Endothelial cell of umbilical vein (primary cell): ENCODE data around the gene ARMH1. TPM values are rescaled to one million over a fixed set of nuclear protein-coding genes. Genes with fewer than 3 reads are reported as not detected.

Source experiments
- BruUV-seq: library from RNA; stranded (reverse); fragments of 400-500 nt; replicated peaks from 2 replicates; lab custom pipeline; 2021; lab: Mats Ljungman, UMichigan
- CTCF ChIA-PET: fragments of 300-600, 350-600 bp; sonication (Branson Sonifier 250); formaldehyde crosslinking; loops from one replicate; lab custom pipeline; 2021; ENCODE audit warnings: antibody characterized with exemption, inconsistent platforms; lab: Charles Lee
- POLR2A ChIA-PET: fragments of 300-600, 350-600 bp; sonication (Branson Sonifier 250); formaldehyde crosslinking; loops from one replicate; lab custom pipeline; 2021; ENCODE audit warnings: antibody characterized with exemption, inconsistent platforms; lab: Charles Lee
- DNase-seq: peaks from one replicate; pipeline ENCODE4 v3.0.0-alpha.2; 2011; ENCODE audit warnings: low read depth, low spot score
- FAIRE-seq: peaks from 2 replicates; lab custom pipeline; 2011; peaks lifted over from hg19 to GRCh38; lab: Jason Lieb, UNC
- H2AFZ ChIP-seq: 2 replicates; pipeline ENCODE4 v1.6.0; 2012; ENCODE audit warnings: low read depth, low read length, control low read depth, inconsistent platforms
- H3K27ac ChIP-seq: 2 replicates; pipeline ENCODE4 v1.5.1; 2011; ENCODE audit warnings: low read depth, mild to moderate bottlenecking, control low read depth, low read length, moderate library complexity; ENCODE audit not compliant: insufficient read depth
- H3K27me3 ChIP-seq, 2 experiments: 2 replicates each; pipeline versions ENCODE4 v1.6.0 to v1.6.1; 2011; ENCODE audit warnings: low read length in 2 of 2, mixed read lengths in 1 of 2; ENCODE audit not compliant: control insufficient read depth in 2 of 2, insufficient read depth in 2 of 2
- H3K36me3 ChIP-seq, 2 experiments: 2 replicates in 1 of 2; 3 replicates in 1 of 2; pipeline ENCODE4 v1.5.1; 2011; ENCODE audit warnings: low read length in 2 of 2, mild to moderate bottlenecking in 1 of 2, moderate library complexity in 1 of 2; ENCODE audit not compliant: control insufficient read depth in 2 of 2, insufficient read depth in 2 of 2; ENCODE audit errors: extremely low read depth in 1 of 2
- H3K4me1 ChIP-seq: 3 replicates; pipeline ENCODE4 v1.5.1; 2011; ENCODE audit warnings: mild to moderate bottlenecking, low read length; ENCODE audit not compliant: control insufficient read depth, insufficient read depth; ENCODE audit errors: extremely low read depth
- H3K4me2 ChIP-seq: 2 replicates; pipeline ENCODE4 v1.6.1; 2011; ENCODE audit warnings: low read length, control low read depth, mixed read lengths; ENCODE audit not compliant: insufficient read depth
- H3K4me3 ChIP-seq, 3 experiments: fragments of 200-600 bp in 1 of 3; sonication (generic), shearing (Covaris generic) in 1 of 3; replicated peaks in 1 of 3; 2 replicates each; pipeline ENCODE4 v1.5.1; 2011 to 2016; ENCODE audit warnings: control low read depth in 3 of 3, low read length in 3 of 3, mild to moderate bottlenecking in 2 of 3, inconsistent platforms in 1 of 3, low read depth in 1 of 3, moderate library complexity in 1 of 3; ENCODE audit not compliant: insufficient read depth in 1 of 3
- H3K79me2 ChIP-seq: 2 replicates; pipeline ENCODE4 v1.6.0; 2012; ENCODE audit warnings: low read length, inconsistent platforms; ENCODE audit not compliant: control insufficient read depth, insufficient read depth
- H3K9ac ChIP-seq: replicated peaks from 2 replicates; pipeline ENCODE3; 2011; ENCODE audit warnings: low read length, control low read depth; ENCODE audit not compliant: insufficient read depth; ENCODE audit errors: extremely low read depth
- H3K9me1 ChIP-seq: replicated peaks from 3 replicates; pipeline ENCODE4 v1.6.0; 2011; ENCODE audit warnings: mild to moderate bottlenecking, low read length; ENCODE audit not compliant: control insufficient read depth, insufficient read depth; ENCODE audit errors: extremely low read depth
- H3K9me3 ChIP-seq: replicated peaks from 2 replicates; pipeline ENCODE4 v1.5.1; 2012; ENCODE audit warnings: low read length, inconsistent platforms; ENCODE audit not compliant: control insufficient read depth, insufficient read depth
- H4K20me1 ChIP-seq: replicated peaks from 2 replicates; pipeline ENCODE3; 2011; ENCODE audit warnings: mild to moderate bottlenecking, low read length; ENCODE audit not compliant: control insufficient read depth, insufficient read depth; ENCODE audit errors: extremely low read depth
- EZH2 ChIP-seq: IDR thresholded peaks from 2 replicates; pipeline ENCODE4 v1.6.1; 2012; ENCODE audit warnings: borderline replicate concordance, low read depth, mild to moderate bottlenecking, moderate library complexity, low read length, inconsistent platforms; ENCODE audit not compliant: severe bottlenecking
- FOS ChIP-seq: IDR thresholded peaks from 2 replicates; pipeline ENCODE4 v1.6.1; 2011; ENCODE audit warnings: mild to moderate bottlenecking, low read length, moderate library complexity, borderline replicate concordance; ENCODE audit not compliant: insufficient read depth
- GATA2 ChIP-seq: IDR thresholded peaks from 2 replicates; pipeline ENCODE4 v1.7.0; 2011; ENCODE audit warnings: low read depth, mild to moderate bottlenecking, moderate library complexity, mixed read lengths, low read length; ENCODE audit not compliant: insufficient read length, insufficient read depth
- JUN ChIP-seq: IDR thresholded peaks from 2 replicates; pipeline ENCODE4 v1.6.1; 2011; ENCODE audit warnings: borderline replicate concordance, low read depth; ENCODE audit not compliant: insufficient read length, insufficient read depth
- MYC ChIP-seq: IDR thresholded peaks from one replicate; pipeline ENCODE4 v1.6.1; 2011; ENCODE audit warnings: mild to moderate bottlenecking, low read depth, low read length
- POLR2A ChIP-seq: IDR thresholded peaks from 2 replicates; pipeline ENCODE4 v1.6.1; 2012; ENCODE audit warnings: low read depth, mild to moderate bottlenecking, control low read depth, low read length
- POLR2AphosphoS5 ChIP-seq: IDR thresholded peaks from 2 replicates; pipeline ENCODE4 v1.6.1; 2012; ENCODE audit warnings: low read depth, mild to moderate bottlenecking, control low read depth, low read length, moderate library complexity; ENCODE audit not compliant: insufficient read depth
- dilution Hi-C: fragments of 300-500 bp; cut with MboI; formaldehyde crosslinking; loops from one replicate; pipeline ENCODE4 v1.15.0; 2019; ENCODE audit warnings: low sequenced_read_pairs; ENCODE audit not compliant: extremely low pct_ligation_motif_present
- intact Hi-C: fragments of 100-400 bp; cut with micrococcal nuclease; formaldehyde crosslinking; loops from one replicate; pipeline ENCODE4 v1.10.0; 2022
- polyA plus RNA-seq, 4 experiments: library from polyadenylated mRNA; depleted of rRNA in 3 of 4; stranded (reverse) in 3 of 4; unstranded in 1 of 4; fragments of >200 nt; gene quantifications; 2 replicates each; pipeline versions ENCODE4 v1.2.1 to v1.2.3, GENCODE V29; 2011 to 2012; ENCODE audit warnings: missing spikeins in 1 of 4
- total RNA-seq: library from RNA; stranded (reverse); gene quantifications from 2 replicates; pipeline ENCODE4 v1.2.3, GENCODE V29; 2021
- TF ChIP-seq, protein P1 (sequence below): IDR thresholded peaks from 2 replicates; pipeline ENCODE4 v1.6.1; 2011; ENCODE audit not compliant: insufficient read depth, insufficient read length
- TF ChIP-seq, protein P2 (sequence below), 2 donors: IDR thresholded peaks; 1 replicate in 1 of 2; 2 replicates in 1 of 2; pipeline ENCODE4 v1.5.1; 2011; ENCODE audit warnings: low read length in 2 of 2, mild to moderate bottlenecking in 2 of 2, moderate library complexity in 2 of 2, control low read depth in 1 of 2, inconsistent platforms in 1 of 2, low read depth in 1 of 2; ENCODE audit not compliant: insufficient read depth in 1 of 2; ENCODE audit errors: extremely low read depth in 1 of 2

The ARMH1 gene
- total and polyA plus RNA-seq, 2 donors (not counting 3 experiments of a cell fraction or from before 2014, with no cell fraction given) = 0.17 TPM; not detected in 1

DNA sequence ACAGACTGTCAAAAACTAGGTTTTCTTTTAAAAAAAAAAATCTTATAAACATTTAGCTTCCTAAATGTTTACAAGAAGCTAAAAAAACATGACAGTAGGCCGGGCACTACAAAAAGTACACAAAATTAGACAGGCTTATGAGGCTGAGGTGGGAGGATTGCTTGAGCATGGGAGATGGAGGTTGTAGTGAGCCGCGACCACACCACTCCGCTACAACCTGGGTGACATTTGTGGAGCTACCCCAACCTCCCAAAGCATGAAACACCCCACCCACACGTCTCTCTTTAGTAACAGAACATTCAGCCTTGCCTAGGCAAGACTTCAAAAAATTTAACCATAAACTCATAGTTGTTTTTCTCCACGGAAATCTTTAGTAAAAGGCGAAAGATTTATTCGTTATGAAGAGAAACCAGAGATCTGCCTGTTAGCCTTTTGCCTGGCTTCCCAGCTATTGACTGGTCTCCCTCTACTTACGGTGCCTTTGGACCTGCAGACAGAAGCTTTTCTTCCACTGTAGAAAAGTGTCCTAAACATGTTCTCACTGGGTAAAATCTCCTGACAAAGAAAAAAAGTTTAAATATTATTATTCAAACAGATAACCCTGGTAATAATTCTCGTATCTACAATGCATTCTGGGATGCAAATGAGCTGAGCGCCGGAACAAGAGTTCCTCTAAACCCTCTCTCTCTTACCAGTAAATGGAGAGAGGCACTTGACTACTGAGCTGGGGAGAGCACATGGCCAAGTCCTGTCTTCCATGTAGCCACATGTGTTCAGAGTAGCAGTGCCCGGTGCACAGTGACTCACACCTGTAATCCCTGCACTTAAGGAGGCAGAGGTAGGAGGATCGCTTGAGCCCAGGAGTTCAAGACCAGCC lies 47.2 kb downstream of the ARMH1 start:
- intact Hi-C loops = no loop called here
- BruUV-seq = TSS peak; percentile 100
- no peak for DNase-seq

DNA sequence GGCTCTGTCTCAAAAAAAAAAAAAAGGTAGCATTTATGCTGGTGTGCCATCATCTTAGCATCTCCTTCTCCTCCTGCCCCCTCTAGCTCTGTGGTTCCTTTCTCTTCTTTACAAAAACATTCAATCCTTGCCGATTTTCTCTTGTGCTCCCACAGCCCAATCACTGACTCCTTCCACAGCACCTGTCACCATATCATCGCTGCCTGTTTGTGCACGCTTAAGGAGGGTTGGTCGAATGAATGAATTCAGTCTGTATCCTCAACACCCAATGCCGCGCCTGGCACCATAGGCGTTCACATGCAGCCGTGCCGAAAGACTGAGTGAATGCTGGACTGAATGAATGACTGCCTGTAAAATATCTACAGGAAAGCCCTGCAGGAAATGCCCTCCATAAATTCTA lies 48.5 kb downstream of the ARMH1 start:
- intact Hi-C loops = no loop called here
- POLR2A ChIA-PET = no interaction called here

More for the DNA sequence above, 47.2 kb downstream of the ARMH1 start:
- Histone ChIP-seq H3K4me1 (no peaks in the 10 kb centered on the region), H3K4me3 (no peak overlapping the region), H3K9ac (no peak overlapping the region), H2AFZ (no peak overlapping the region), H3K79me2 (no peaks in the 10 kb centered on the region), H4K20me1 (no peaks in the 10 kb centered on the region), H3K36me3 (no peaks in the 10 kb centered on the region), H3K4me2 (no peak overlapping the region), H3K27ac (no peak overlapping the region), H3K9me1 (no peaks in the 10 kb centered on the region), H3K9me3 (no peaks in the 10 kb centered on the region), H3K27me3 (no peaks in the 10 kb centered on the region)
- CTCF ChIA-PET = interaction anchor here (1.4 to 1.6 kb wide), 2 partner anchors 9 kb away, joined by 6 read pairs; partner anchors contain the start of gene RNU5D-1
- POLR2A ChIA-PET = interaction anchor here (0.7 to 1.5 kb wide), 4 partner anchors 9 to 98 kb away, joined by 3 to 11 read pairs (median 4); partner anchors contain the start of gene RNU5D-1
- peak; percentile 8 for FAIRE-seq
- dilution Hi-C loops = no loop called here
- TF ChIP-seq, protein P1, sequence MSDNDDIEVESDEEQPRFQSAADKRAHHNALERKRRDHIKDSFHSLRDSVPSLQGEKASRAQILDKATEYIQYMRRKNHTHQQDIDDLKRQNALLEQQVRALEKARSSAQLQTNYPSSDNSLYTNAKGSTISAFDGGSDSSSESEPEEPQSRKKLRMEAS = no peak
- TF ChIP-seq POLR2AphosphoS5 (peak; percentile 99), POLR2A (peak; percentile 99), JUN (no peak)

More for the DNA sequence above, 48.5 kb downstream of the ARMH1 start:
- TF ChIP-seq POLR2AphosphoS5 (no peak), POLR2A (no peak), GATA2 (no peak), JUN (no peak), EZH2 (no peak), MYC (no peak), FOS (no peak)
- TF ChIP-seq, protein P2, sequence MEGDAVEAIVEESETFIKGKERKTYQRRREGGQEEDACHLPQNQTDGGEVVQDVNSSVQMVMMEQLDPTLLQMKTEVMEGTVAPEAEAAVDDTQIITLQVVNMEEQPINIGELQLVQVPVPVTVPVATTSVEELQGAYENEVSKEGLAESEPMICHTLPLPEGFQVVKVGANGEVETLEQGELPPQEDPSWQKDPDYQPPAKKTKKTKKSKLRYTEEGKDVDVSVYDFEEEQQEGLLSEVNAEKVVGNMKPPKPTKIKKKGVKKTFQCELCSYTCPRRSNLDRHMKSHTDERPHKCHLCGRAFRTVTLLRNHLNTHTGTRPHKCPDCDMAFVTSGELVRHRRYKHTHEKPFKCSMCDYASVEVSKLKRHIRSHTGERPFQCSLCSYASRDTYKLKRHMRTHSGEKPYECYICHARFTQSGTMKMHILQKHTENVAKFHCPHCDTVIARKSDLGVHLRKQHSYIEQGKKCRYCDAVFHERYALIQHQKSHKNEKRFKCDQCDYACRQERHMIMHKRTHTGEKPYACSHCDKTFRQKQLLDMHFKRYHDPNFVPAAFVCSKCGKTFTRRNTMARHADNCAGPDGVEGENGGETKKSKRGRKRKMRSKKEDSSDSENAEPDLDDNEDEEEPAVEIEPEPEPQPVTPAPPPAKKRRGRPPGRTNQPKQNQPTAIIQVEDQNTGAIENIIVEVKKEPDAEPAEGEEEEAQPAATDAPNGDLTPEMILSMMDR (IDR thresholded peaks at IDR 0.05; ENCODE audit: extremely low read depth in 1 of 2, insufficient read depth in 1 of 2, low read depth in 1 of 2, low read length in 2 of 2) = no peak
- TF ChIP-seq, protein P1 = no peak
- Histone ChIP-seq H3K4me2 (no peak overlapping the region), H3K9me1 (no peaks in the 10 kb centered on the region), H3K36me3 (no peaks in the 10 kb centered on the region), H2AFZ (no peak overlapping the region), H4K20me1 (no peaks in the 10 kb centered on the region), H3K27me3 (no peaks in the 10 kb centered on the region), H3K9ac (no peak overlapping the region), H3K4me3 (no peak overlapping the region), H3K27ac (no peak overlapping the region), H3K9me3 (no peaks in the 10 kb centered on the region), H3K79me2 (no peaks in the 10 kb centered on the region), H3K4me1 (no peaks in the 10 kb centered on the region)
- FAIRE-seq (no peak), DNase-seq (no peak)
- BruUV-seq = no TSS peak
- CTCF ChIA-PET = interaction anchor here (0.6 kb wide), 1 partner anchor 10 kb away, joined by 4 read pairs; no protein-coding TSS in a partner anchor
- dilution Hi-C loops = no loop called here
